GM19025 (cell line): ENCODE results near the gene FLNB.

Experiments
- ATAC-seq: cut with Tn5 transposase; IDR thresholded peaks from one replicate; pipeline ENCODE4 v1.9.1; 2021; ENCODE audit warnings: mild to moderate bottlenecking, low read depth, moderate library complexity; ENCODE audit not compliant: unreplicated experiment

Gene FLNB

DNA sequence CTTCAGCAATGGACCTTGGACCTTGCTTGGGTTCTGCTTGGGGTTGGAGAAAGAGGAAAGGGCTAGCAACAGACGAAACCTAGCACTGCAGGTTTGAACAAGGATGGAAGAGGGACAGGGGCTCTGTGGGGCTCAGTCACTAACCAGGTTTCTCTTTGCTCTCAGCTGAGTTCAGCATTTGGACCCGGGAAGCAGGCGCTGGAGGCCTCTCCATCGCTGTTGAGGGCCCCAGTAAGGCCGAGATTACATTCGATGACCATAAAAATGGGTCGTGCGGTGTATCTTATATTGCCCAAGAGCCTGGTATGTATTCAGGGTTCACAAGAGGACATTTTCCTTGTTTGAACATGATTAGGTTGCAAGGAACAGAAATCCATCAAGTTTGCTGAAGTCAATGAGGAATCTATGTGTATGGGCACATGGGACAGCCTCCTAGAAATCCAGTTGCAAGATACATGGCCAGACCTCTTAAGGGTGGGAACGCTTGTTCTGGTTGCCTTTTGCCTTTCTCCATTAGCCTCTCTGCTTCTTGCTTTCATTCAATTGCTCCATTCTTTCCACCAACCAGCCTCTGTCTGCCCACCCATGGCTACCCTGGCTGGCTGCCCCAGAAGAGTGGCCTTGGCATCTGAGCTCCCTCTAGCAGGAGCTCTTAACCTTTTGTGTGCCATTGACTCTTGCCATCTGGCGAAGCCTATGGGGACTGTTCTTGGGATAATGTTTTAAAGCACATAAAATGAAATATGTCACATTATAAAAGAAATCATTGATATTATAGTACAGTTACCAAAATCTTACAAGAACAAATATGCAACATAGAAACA, 146.6 kb downstream of the FLNB start:
- no peak for ATAC-seq

DNA sequence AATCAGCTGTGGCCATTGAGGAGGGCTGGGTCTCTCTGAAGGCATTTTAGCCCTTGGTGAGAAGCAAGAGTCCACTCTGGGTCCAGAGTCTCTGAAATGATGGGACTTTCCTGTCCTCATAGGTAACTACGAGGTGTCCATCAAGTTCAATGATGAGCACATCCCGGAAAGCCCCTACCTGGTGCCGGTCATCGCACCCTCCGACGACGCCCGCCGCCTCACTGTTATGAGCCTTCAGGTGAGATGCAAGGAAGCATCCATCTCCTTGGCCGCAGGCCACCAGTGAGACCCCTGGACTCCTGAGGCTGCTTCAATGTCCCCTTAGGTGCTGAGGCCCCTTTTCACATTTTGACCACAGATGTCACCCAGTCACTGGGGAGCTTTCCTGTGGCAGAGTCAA, 147.6 kb downstream of the FLNB start:
- ATAC-seq: no peak

GRCh38 chr3:58157700-58158099, 149.5 kb downstream of the FLNB start:
- ATAC-seq: no peak

DNA sequence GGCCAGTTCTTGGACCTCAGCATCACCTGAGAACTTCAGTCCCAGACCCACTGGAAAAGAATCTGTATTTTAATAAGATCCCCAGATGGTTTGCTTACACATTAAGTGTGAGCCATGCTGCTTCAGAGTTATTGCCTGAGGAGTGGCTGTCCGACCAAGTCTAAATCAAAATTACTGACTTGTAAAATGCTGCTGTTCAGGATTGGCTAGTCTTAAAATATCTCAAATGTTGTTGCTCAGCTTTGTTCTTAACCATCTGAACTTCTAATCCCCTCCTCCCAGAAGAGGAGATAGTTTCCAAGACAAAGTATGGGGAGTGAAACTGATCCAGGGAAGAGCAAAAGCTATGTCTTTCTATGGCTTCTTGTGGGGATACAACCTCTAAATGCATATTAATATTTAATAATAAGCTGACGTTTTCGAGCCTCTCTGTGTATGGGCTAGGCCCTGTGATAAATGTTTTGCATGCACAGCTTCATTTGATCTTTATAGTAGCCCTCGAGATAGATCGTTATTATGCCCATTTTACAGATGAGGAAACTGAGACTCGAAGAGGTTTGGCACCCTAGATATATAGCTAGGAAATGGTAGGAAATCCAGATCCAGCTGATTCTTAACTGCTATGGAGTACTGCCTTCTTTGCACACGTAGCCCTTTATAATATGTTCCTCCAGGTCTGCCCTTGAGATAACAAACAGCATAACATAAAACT, 150.4 kb downstream of the FLNB start:
- no peak for ATAC-seq

DNA sequence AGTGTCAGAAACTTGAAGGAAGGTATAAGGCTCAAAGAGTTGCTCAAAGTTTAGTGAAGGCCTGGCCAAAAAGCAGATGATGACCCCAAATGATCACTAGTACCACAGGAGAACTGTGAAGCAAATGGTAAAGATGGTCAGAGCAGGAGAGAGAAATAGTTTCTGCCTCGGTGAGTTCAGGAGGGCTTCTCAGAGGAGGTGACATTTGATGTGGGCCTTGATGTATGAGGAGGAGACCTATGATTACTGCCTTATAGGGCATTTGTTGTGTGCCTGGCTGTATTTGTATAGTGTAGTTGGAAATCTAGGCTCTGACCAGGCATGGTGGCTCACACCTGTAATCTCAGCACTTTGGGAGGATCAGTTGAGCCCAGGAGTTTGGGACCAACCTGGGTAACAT, 152.2 kb downstream of the FLNB start:
- no peak for ATAC-seq

DNA sequence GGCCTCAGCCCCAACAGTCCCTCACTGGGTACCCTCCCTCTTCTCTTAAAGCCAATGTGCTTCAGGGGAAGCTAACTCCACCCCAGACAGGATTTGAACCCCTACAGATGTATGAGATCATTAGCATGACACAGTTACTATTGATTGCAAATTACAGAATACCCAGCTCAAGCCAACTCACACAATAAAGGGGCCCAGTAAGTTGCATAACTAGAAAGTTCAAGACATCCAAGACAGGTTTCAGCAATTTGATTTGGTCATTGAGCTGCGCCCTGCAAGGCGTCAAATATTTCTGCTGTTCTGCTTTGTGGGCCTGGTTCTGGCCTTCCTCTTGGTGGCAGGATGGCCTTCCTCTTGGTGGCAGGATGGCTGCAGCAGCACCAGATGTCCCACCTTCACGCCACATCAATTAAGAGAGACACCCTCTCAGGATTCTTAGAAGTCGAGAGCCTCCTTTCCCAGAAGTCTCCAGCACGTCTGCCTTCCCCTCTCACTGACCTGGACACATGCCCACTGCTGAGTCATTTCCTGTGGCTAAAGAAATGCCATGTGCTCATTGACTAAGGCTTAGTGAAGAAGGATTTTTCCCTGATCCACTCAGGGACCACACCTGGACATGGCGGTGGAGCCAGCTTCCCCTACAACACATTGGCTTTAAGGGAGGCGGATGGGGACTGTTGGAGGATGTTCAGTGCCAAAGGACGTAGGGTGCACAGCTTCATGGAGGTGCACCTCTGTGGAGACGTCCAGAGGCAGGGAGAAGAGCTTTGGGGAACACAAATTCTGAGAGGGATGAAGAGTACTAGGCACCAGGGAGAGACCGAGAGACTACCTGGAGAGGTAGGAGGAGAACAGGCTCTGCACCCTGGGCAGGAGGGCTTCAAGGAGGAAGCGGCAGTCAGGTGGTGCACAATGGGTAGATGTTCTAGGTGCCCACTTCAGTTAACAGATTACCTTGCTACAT, 153.5 kb downstream of the FLNB start:
- no peak for ATAC-seq

DNA sequence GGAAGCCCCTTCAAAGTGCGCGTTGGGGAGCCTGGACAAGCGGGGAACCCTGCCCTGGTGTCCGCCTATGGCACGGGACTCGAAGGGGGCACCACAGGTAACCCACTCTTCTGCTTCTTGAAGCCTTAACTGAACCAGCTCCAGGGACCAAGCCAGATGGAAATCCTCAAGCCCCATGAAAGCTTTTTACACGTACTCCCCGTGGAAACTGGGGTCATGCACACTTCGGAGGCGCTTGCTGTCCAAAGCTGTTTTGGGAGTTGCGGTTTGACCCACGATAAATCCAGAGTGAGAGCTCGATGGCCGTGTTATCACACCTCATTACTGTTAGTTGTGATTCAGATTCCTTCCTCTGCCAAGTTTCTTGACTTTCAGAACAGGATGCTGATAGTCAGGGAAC, 155.0 kb downstream of the FLNB start:
- no peak for ATAC-seq

DNA sequence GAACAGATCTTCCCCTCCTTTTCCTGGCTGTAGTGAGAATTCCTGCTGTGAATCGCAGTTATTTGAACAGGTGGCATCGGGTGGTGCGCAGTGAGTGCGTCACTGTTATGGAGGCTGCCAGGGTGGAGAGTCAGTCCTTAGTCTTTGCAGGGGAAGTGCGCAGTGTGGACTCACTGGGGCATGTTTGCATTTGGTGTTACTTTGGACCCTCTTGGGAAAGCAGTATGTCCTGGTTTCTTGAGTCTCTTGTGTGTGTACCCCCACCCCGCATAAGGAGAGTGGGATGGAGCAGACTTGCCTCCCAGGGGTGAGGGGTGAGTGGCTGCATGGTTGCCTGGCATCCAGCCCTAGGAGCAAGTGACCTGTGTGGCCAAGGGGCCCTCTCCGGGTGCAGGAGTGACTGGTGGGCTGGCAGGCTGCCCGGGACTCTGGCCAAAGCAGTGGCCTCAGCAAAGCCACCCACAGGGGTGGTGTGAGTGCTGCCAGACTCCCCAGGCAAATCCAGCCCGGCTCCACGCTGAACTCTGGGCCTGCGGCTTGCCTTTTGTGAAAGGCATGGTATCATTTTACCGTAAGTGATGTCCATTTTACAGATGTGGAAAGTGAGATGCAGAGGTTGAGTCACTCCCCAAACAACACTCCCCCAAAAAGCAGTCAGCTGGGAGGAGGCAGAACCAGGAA, 156.1 kb downstream of the FLNB start:
- ATAC-seq: no peak

DNA sequence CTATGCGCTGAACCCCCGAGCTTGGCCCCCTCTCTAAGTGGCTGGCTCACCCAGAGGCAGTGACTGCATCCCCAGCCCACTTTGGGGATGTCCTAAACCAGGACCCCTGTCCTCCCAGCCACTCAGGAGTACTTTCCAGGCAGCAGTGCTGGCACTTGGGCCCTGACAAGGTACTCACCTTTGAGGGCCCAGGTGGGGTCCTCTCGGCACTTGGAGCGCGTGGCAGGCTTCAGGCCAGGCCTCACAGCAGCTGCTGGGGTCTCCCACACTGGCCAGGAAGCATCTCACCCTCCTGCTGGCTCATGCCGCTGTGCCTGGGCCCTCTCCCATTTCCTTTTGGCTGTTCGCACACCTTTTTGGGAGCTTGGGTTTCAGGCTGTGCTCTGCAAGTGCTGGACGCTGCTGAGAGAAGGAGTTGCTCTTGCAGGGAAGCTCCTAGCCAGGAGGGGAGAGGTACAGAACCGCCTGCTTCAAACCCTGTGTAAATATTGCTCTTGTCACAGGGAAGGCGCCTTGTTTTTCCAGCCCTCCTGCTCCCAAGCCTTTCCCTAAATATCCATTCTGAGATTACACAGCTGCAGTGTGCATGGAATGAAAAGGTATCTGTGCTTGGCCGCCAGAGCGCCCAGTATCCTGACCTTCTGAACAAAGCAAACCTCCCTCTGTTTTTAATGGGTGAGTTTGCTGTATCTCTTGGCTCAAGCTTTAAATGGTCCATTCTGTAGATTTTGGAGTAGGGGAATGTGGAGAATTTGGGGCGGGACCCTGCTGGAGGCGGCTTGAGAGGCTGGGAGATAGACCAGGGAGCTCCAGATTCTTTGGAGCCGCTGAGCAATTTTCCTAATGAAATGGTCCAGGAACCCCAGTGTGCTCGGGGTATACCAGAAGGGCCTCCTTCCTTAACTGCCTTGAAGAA, 156.9 kb downstream of the FLNB start:
- no peak for ATAC-seq

DNA sequence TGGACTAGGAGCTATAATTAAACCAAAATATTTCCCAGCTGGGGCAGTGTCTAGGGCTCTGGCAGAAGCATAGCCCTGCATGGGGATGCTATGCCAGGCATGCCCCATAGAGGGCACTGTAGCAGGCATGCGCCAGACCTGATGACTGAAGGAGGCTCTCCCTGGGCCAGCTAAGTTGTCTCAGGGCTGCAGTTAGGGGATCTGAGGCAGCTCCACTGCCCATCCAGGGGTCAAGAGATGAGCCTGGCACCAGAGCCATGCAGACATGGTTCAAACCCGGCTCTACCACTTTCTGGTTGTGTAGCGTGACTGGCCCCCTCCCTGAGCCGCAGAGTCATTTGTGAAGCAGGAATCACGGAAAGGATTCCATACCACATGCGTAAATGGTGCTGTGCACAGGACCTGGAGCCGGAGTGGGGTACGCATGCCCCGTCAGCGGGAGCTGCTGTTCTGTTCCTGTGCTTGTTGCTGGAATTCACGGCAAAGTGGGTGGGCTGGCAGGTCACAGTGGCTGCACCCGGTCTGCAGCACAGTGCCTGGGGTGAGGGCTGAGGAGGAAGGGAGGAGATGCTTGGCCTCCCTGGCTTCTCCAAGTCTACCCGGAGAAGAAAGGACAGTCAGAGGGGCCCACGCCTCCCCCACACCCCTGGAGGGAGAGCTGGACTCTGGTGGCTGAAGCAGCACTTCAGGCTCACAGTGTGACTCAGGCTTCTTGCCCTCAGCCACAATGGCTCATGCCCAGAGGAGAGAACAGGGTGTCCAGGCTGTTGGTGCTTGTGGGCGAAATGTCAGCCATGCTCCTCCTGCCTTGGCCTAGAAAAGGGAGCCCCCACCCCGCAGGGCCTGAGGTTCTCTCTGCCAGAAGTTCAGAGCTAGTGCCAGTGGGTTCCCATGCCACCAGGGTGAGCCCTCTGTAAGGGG, 159.5 kb downstream of the FLNB start:
- ATAC-seq: no peak

DNA sequence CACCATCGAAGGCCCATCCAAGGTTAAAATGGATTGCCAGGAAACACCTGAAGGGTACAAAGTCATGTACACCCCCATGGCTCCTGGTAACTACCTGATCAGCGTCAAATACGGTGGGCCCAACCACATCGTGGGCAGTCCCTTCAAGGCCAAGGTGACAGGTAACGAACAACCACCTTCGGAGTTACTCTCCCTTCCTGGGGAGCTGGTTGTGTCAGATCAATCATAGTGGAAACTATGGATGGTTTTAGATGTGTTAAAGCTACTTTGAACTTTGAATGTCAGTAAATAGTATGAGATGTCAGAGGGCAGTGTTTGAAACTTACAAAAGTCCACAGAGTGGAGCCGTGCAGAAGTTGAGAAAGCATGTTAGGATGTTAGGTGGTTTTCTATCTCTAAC, 160.3 kb downstream of the FLNB start:
- no peak for ATAC-seq

DNA sequence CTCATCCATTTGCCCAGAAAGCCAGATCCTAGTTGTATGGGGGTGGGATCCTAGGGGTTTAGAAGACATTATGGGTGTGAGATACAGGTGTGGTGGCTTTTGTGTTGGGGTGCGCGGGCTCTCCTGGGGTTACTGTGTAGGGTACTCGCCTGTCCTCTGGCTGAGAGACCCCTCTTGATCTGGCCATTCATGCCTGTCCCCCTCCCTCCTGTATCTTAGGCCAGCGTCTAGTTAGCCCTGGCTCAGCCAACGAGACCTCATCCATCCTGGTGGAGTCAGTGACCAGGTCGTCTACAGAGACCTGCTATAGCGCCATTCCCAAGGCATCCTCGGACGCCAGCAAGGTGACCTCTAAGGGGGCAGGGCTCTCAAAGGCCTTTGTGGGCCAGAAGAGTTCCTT, 161.1 kb downstream of the FLNB start:
- no peak for ATAC-seq

GRCh38 chr3:58170376-58170775, 162.2 kb downstream of the FLNB start:
- ATAC-seq: no peak

DNA sequence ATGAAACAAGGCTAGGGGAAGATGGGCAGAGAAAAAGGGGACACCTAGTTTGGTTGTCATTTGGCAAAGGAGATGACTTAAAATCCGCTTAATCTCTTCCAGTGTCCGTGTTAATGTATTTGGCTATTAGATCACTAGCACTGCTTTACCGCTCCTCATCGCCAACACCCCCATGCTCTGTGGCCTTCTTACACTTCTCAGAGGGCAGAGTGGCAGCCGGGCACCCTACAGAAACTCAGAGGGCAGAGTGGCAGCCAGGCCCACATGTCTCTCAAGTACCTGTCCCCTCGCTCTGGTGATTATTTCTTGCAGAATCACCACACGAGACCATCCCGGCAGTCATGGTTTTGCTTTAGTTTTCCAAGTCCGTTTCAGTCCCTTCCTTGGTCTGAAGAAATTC, 162.9 kb downstream of the FLNB start:
- no peak for ATAC-seq

- ATAC-seq: no peak
Measured at GRCh38 chr3:58173029-58173668, 164.9 kb downstream of the FLNB start.

GRCh38 chr3:58173669-58174398, 165.6 kb downstream of the FLNB start:
- ATAC-seq: no peak

- no peak for ATAC-seq
Measured at GRCh38 chr3:58175187-58175436, 166.9 kb downstream of the FLNB start.
